HTERT RPE-1 (cell line): ENCODE data around the gene TBC1D12.
"Not testable (repeated sequence)": the region's sequence is repeated elsewhere in the genome, so short reads cannot be mapped to it uniquely, and the experiment has no call there.

ENCODE experiments used
- in situ Hi-C: fragments of 300-500 bp; cut with MboI; formaldehyde crosslinking; loops from 4 replicates; pipeline ENCODE4 v1.14.3; 2020; ENCODE audit warnings: low sequenced_read_pairs

TBC1D12 gene

GRCh38 chr10:94533027-94533426, 130.7 kb downstream of the TBC1D12 start:
- in situ Hi-C loops, result no loop called here

DNA sequence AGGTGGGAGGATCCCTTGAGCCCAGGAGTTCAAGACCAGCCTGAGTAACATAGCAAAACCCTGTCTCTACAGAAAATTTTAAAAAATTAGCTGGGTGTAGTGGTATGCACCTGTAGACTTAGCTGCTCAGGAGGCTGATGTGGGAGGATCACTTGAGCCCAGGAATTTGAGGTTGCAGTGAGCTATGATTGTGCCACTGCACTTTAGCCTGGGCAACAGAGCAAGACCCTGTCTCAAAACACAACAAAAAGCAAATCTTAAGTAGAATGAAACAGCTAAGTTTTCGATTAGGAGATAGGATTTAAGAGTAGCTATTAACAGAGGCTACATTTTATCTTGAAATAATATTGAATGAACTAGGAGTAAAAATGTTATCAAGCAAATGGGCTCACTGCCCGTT, 139.9 kb downstream of the TBC1D12 start:
- in situ Hi-C loops, result not testable (repeated sequence)

DNA sequence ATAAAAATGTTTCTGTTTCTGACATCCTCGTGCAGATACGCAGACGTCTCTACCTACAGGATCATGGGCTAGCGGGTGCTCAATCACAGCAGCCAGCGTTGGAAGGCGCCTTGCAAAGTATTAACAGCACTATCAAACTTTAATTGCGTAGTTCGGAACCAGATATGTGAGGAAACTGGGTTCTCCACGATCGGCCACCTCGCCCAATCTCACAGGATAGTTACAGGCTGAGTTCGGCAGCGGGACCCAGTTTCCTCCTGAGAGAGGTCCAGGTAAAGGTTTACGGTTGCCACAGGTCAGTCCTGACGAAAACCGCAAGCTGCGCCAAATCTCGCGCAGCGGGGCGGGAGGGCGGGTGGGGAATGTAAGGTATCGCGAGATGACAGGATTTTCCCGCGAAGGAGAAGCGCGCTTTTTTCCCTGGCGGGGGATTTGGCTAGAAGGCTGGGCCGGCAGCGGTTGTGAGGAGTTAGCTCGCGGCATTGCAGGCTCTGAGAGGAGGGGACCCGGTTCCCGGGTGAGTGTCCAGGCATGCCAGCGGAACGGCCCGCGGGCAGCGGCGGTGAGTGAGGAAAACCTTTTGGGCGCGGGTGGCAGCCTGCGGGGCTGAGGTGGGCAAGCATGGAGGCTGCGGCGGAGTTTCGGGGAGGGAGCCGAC, 143.2 kb downstream of the TBC1D12 start, which contains the start of gene HELLS:
Gene HELLS, plus strand, starts transcription at position 398 of the 658 bp plus-strand sequence. Its CDS starts 134 bp downstream, at position 532.
- in situ Hi-C loops, result no loop called here

- in situ Hi-C loops, result no loop called here
These were observed 143.9 kb downstream of the TBC1D12 start for GRCh38 chr10:94546049-94546900.

DNA sequence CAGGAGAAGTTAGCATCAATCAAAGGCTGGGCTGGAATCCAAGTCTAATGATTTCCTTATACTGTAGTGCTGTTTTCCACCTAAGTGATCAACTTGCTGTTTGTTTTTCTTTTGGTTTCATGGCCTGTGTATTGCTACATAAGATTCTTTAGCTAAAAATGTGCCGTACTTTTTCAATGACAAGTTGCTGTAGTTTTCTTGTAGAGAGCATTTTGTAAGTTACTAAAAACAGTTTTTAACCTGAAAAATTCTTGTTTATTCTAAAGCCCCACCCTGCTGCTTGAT, 144.5 kb downstream of the TBC1D12 start:
- in situ Hi-C loops, result no loop called here

DNA sequence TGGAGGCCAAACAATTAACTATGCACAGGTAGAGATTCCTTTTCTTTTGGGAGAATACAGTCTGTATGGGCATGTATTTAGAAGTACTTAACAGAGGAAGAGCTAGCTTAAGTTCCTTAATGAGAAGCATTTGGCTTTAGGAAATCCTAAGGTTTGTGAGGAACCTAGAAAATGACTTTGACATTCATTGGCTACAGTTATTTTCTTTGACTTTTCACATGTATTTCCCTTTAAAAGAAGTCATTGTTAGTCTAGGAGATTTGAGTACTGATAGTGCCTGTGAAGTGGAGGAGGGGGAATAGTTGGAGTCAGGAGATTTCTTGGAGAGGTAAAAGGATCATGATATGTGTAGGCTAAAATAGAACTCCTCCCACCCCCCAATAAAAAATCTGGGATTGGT, 146.9 kb downstream of the TBC1D12 start:
- in situ Hi-C loops, result no loop called here

DNA sequence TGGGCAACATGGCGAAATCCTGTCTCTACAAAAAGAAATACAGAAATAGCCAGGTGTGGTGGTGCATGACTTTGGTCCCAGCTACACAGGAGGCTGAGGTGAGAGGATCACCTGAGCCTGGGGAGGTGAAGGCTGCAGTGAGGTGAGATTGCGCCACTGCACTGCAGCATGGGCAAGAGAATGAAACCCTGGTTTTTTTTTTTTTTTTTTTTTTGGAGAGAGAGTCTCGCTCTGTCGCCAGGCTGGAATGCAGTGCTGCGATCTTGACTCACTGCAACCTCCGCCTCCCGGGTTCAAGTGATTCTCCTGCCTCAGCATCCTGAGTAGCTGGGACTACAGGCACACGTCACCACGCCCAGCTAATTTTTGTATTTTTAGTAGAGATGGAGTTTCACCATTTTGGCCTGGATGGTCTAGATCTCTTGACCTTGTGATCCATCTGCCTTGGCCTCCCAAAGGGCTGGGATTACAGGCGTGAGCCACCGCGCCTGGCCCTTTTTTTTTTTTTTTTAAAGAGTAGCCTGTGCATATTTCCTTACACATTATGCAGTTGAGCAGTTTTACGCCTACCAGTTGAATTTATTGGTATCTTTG, 165.5 kb downstream of the TBC1D12 start:
- in situ Hi-C loops, result not testable (repeated sequence)

DNA sequence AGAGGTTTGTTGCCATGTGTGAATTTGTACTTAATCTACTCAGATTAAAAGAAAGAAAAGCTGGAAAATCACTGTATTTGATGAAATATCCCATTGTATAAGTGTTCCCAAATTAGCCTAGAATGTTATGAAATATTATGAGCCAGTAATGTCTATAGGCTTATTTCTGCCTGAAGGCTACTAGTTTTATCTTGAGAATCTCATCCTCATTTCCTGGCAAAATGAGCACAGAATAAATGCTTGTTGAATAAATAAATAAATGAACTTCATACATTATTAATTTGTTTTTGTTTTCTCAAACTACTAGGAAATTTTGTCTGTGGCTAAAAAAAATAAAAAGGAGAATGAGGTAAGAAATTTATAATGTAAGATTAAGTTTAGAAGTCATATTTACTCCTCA, 168.7 kb downstream of the TBC1D12 start:
- in situ Hi-C loops, result no loop called here

DNA sequence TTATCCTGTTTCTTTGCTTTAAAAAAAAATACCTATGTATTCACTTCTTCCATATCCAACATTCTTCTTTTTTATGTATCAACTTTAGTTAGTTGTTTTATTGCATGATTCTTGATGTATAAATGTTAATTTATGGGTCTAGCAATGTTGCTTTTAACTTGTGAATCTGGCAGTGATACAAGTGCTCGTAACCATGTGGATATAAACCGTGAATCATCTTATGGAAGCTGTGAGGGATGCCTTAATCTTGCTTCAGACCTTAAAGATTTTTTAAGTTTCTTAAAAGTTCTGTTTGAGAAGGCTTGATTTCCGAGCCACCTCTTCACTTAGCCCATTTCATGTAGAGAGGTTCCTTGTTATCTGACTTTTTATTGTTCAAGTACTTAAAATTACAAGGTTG, 169.2 kb downstream of the TBC1D12 start:
- in situ Hi-C loops, result no loop called here

- in situ Hi-C loops, result no loop called here
These were observed 176.4 kb downstream of the TBC1D12 start for GRCh38 chr10:94578790-94579189.

- in situ Hi-C loops, result no loop called here
These were observed 180.8 kb downstream of the TBC1D12 start for GRCh38 chr10:94583124-94583523.
